ENCODE results near the gene DPEP1.

DNA sequence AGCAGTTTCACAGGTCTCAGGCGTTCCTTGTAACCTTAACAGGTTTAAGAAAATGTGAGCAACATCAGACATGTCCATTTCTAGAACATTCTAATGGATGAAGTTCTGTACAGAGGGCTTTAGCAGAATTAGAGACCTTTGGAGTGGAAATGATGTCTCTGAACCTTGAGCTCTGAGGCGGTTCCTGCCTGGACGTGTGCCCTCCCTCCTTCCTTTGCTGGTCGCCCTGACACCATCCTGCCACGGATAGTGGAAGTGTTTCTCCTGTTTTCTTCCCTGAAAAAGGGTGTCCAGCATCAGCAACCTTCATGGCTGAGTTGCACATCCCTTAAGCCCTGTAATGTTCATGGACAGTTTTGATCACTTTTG is 55.3 kb downstream of the DPEP1 start:
- TF ChIP-seq, protein P1, sequence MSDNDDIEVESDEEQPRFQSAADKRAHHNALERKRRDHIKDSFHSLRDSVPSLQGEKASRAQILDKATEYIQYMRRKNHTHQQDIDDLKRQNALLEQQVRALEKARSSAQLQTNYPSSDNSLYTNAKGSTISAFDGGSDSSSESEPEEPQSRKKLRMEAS (IDR thresholded peaks at IDR 0.05; ENCODE audit: insufficient read depth, insufficient read length), result no peak
- TF ChIP-seq, protein P2, sequence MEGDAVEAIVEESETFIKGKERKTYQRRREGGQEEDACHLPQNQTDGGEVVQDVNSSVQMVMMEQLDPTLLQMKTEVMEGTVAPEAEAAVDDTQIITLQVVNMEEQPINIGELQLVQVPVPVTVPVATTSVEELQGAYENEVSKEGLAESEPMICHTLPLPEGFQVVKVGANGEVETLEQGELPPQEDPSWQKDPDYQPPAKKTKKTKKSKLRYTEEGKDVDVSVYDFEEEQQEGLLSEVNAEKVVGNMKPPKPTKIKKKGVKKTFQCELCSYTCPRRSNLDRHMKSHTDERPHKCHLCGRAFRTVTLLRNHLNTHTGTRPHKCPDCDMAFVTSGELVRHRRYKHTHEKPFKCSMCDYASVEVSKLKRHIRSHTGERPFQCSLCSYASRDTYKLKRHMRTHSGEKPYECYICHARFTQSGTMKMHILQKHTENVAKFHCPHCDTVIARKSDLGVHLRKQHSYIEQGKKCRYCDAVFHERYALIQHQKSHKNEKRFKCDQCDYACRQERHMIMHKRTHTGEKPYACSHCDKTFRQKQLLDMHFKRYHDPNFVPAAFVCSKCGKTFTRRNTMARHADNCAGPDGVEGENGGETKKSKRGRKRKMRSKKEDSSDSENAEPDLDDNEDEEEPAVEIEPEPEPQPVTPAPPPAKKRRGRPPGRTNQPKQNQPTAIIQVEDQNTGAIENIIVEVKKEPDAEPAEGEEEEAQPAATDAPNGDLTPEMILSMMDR (IDR thresholded peaks at IDR 0.05; ENCODE audit: extremely low read depth in 1 of 2, insufficient read depth in 1 of 2, low read depth in 1 of 2, low read length in 2 of 2), result no peak
- TF ChIP-seq POLR2A (IDR thresholded peaks at IDR 0.05; ENCODE audit: low read depth, low read length), result no peak
- no peak for TF ChIP-seq POLR2AphosphoS5 (IDR thresholded peaks at IDR 0.05; ENCODE audit: insufficient read depth, low read depth, low read length)
- no peak for TF ChIP-seq FOS (IDR thresholded peaks at IDR 0.05; ENCODE audit: borderline replicate concordance, insufficient read depth, low read length)

Data from endothelial cell of umbilical vein (primary cell).